Thyroid gland (tissue), 4 donors: Measurements from ENCODE around the gene LRRC8E. TPM values are rescaled to one million over a fixed set of nuclear protein-coding genes. Genes with fewer than 3 reads are reported as not detected.

ENCODE experiments used
- DNase-seq, 2 donors: peaks; one replicate each; pipeline ENCODE4 v3.0.0-alpha.2; 2019
- H3K27ac ChIP-seq, 3 donors: fragments of 200-600 bp; sonication (generic); 1 replicate in 2 of 3; 2 replicates in 1 of 3; pipeline ENCODE4 v1.5.1; 2016 to 2019; ENCODE audit warnings: mild to moderate bottlenecking in 1 of 3, moderate library complexity in 1 of 3
- H3K27me3 ChIP-seq: fragments of 200-600 bp; sonication (generic); one replicate; pipeline ENCODE4 v1.5.1; 2019
- H3K36me3 ChIP-seq, 2 donors: fragments of 200-600 bp; sonication (generic); one replicate each; pipeline ENCODE4 v1.5.1; 2016 to 2019
- H3K4me1 ChIP-seq, 2 donors: fragments of 200-600 bp; sonication (generic); one replicate each; pipeline ENCODE4 v1.5.1; 2017 to 2019
- H3K4me3 ChIP-seq, 3 donors: fragments of 200-600 bp; sonication (generic); replicated peaks in 1 of 3; 1 replicate in 2 of 3; 2 replicates in 1 of 3; pipeline ENCODE4 v1.5.1; 2016; ENCODE audit warnings: mild to moderate bottlenecking in 1 of 3
- H3K9me3 ChIP-seq: fragments of 200-600 bp; sonication (generic); one replicate; pipeline ENCODE4 v1.5.1; 2017
- POLR2A ChIP-seq, 2 donors: fragments of 450-650 bp; IDR thresholded peaks; one replicate each; pipeline ENCODE4 v1.6.1; 2017; ENCODE audit warnings: antibody characterized with exemption in 2 of 2, mild to moderate bottlenecking in 2 of 2, moderate library complexity in 1 of 2
- WGBS, 2 donors: methylation state at CpG; one replicate each; pipeline ENCODE4 v1.1.5; 2017; 5-methylcytosine and 5-hydroxymethylcytosine counted together
- intact Hi-C: fragments of 100-400 bp; cut with DNase I; formaldehyde crosslinking; loops from one replicate; pipeline ENCODE4 v1.15.1; 2023
- total RNA-seq, 4 donors: library from RNA; depleted of rRNA; stranded (reverse); fragments of >200 nt; gene quantifications; one replicate each; pipeline ENCODE4 v1.2.3, GENCODE V29; 2016
- TF ChIP-seq, protein P1 (sequence below), 6 experiments: fragments of 200-600 bp in 3 of 6; fragments of 450-650 bp in 3 of 6; sonication (generic) in 3 of 6; IDR thresholded peaks; one replicate each; pipeline ENCODE4 v1.5.1; 2016 to 2019; ENCODE audit warnings: antibody characterized with exemption in 6 of 6, mild to moderate bottlenecking in 2 of 6, inconsistent platforms in 1 of 6, moderate library complexity in 1 of 6

LRRC8E gene
- total RNA-seq, 4 donors from 2014 or later: 1.4 to 3.3 (median 2.3) TPM

DNA sequence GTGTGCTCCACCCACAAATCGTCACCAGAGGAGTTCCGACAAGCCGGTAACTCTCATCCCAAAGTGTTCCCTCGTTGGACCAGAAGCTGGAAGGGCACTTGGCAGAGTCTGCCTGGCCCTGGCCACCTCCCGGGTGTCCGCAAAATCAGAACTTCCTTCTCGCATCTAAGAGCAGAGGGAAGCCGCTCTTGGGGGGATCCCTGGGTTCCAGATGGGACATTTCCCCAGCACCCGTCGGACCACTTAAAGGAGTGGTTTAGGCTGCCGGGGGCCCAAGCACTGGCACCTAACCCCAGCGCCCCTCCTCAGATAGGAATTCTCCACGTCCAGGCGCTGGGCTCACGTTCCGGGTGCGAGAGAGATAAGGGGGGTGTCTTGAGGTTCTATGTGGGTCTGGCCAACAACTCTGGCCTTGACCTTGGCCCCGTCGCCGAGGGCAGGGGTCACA, 14.5 kb downstream of the LRRC8E start:
- Histone ChIP-seq H3K4me1 (peaks cover 23 to 25% of the 10 kb centered on the region in 2 donors), H3K27me3 (no peaks in the 10 kb centered on the region), H3K36me3 (peaks cover 0 to 11% of the 10 kb centered on the region in 2 donors), H3K27ac (peak overlapping the region; percentile 26 to 84 (median 71)), H3K4me3 (peak overlapping the region in 2 of 3 donors; percentile 18 to 54), H3K9me3 (no peaks in the 10 kb centered on the region)
- WGBS, 2 donors: 12 to 23% methylated on average over 5 to 19 of the region's 20 CpGs
- intact Hi-C loops: no loop called here
- DNase-seq: no peak
- TF ChIP-seq POLR2A (IDR thresholded peaks at IDR 0.05): no peak
- TF ChIP-seq, protein P1, sequence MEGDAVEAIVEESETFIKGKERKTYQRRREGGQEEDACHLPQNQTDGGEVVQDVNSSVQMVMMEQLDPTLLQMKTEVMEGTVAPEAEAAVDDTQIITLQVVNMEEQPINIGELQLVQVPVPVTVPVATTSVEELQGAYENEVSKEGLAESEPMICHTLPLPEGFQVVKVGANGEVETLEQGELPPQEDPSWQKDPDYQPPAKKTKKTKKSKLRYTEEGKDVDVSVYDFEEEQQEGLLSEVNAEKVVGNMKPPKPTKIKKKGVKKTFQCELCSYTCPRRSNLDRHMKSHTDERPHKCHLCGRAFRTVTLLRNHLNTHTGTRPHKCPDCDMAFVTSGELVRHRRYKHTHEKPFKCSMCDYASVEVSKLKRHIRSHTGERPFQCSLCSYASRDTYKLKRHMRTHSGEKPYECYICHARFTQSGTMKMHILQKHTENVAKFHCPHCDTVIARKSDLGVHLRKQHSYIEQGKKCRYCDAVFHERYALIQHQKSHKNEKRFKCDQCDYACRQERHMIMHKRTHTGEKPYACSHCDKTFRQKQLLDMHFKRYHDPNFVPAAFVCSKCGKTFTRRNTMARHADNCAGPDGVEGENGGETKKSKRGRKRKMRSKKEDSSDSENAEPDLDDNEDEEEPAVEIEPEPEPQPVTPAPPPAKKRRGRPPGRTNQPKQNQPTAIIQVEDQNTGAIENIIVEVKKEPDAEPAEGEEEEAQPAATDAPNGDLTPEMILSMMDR (IDR thresholded peaks at IDR 0.05): no peak

DNA sequence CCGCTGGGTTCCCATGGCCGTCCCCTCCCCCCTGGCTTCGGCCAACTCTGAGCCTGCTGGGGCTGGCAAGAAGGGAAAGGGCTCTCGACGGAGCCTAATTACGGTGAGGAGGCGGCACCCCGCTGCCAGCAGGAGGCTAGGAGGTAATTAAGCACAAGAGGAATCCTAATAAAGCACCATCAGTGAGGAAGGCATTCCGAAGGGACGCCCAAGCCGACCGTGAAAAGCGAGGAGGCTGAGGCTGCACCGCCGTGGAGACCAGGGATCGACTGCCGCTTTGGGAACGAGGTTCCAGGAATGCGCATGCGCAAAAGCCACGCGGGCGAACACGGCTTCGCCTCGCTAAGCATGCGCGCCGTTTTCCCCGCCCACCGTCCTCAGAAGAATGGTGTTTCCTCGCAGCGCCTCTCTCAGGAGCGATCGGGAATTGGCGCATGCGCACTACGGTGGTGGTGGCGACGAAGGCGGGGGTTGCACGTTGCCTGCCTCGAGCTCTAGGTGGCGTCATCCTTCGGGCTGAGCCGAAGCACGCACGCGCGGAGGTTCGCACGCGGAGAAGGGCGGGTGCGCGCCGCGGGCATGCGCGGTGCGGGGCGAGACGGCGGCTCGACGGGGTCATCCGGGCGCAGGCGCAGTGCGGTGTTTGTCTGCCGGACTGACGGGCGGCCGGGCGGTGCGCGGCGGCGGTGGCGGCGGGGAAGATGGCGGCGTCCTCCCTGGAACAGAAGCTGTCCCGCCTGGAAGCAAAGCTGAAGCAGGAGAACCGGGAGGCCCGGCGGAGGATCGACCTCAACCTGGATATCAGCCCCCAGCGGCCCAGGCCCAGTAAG, 15.1 kb downstream of the LRRC8E start, which contains the start of gene MAP2K7:
Gene MAP2K7, plus strand, starts transcription at position 634 of the 830 bp plus-strand sequence. Its CDS starts 68 bp downstream, at position 702.
- peaks cover 23 to 25% of the 10 kb centered on the region in 2 donors for H3K4me1 ChIP-seq
- peak within 1 kb of the TSS; percentile 76 to 91 (median 89) for H3K4me3 ChIP-seq
- H3K9me3 ChIP-seq: no peaks in the 10 kb centered on the region
- peak within 1 kb of the TSS; percentile 70 to 86 (median 71) for H3K27ac ChIP-seq
- H3K27me3 ChIP-seq: no peaks in the 10 kb centered on the region
- DNase-seq: peak; percentile 100
- peaks cover 0 to 11% of the 10 kb centered on the region in 2 donors for H3K36me3 ChIP-seq
- WGBS, 2 donors: 0% methylated on average over 21 to 33 of the region's 89 CpGs
- intact Hi-C loops: loop anchor here (2.0 kb wide), 1 partner anchor 15 kb away; no protein-coding TSS in a partner anchor
- TF ChIP-seq, protein P1 (IDR thresholded peaks at IDR 0.05): peak in 4 of 6 experiments; percentile 3 to 71 (median 44)
- peak; percentile 42 to 84 for TF ChIP-seq POLR2A (IDR thresholded peaks at IDR 0.05)

DNA sequence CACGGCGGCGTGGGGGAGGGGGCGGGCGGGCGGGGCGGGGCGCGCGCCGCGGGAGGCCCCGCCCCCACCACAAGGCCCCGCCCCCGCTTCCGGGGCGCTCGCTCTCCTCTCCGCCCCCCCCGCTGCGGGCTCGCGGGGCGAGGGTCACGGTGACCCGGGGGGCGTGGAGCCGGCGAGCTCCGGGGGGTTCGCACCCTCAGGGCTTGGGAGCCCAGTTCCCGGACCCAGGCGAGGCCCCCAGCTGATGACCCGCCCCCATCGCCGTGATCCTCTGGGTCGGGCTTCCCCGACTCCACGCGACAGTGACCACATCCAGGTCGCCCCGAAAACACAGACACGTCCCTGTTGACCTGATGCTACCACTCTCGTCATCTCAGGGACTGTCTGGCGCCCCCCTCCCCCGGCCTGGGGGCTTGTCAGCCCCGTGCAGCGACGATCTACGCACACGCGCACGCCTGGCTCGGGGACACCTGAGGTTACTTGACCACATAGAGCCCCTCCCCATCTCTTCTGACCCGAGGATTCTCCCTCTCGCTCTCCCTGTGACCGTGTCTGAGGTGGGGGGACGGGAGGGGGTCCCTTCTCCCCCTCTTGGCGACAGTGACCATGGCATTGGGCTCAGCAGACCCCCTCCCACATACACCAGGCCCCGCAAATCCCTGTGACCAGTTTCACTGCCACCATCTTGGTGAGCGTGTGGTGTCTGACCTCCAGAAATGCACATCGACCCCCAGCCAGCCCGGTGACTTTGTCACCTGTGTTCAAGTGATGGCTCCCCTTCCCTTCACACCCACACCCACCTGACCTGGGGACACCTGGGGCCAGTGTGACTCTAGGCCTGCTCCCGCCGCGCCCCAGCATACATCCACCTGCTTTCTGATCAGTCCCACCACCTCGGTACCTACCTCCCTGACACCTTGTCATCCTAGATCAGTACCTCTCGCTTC, 16.0 kb downstream of the LRRC8E start:
- Histone ChIP-seq H3K9me3 (no peaks in the 10 kb centered on the region), H3K4me1 (peaks cover 23 to 25% of the 10 kb centered on the region in 2 donors), H3K36me3 (peaks cover 3 to 11% of the 10 kb centered on the region in 2 donors), H3K4me3 (peak overlapping the region; percentile 76 to 91 (median 89)), H3K27ac (peak overlapping the region; percentile 59 to 86 (median 70)), H3K27me3 (no peaks in the 10 kb centered on the region)
- WGBS, 2 donors: 24 to 72% methylated on average over 9 to 26 of the region's 68 CpGs
- intact Hi-C loops: loop anchor here (2.0 kb wide), 1 partner anchor 14 kb away; no protein-coding TSS in a partner anchor
- TF ChIP-seq, protein P1 (IDR thresholded peaks at IDR 0.05): no peak
- TF ChIP-seq POLR2A (IDR thresholded peaks at IDR 0.05): no peak
- DNase-seq: peak in 1 of 2 donors; percentile 45

DNA sequence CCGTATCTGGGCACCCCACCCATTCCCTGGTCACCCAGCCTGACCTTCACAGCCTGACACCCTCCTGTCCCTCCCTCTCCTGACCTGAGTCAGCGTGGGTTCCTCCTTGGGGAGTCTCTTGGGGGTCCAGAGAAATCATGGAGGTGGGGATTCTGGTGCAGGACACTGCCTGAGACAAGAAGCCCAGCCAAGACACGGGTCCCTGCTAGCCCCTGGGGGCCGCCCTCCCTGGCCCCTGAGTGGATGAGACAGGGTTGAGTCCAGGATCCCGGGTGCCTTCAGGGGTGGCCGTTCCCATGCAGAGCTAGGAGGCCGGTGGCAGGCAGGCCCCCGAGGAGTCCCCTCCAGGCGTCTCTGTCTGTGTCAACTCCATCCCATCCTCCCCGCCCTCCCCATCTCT, 17.0 kb downstream of the LRRC8E start:
- Histone ChIP-seq H3K36me3 (peaks cover 10 to 17% of the 10 kb centered on the region in 2 donors), H3K4me1 (peaks cover 23 to 25% of the 10 kb centered on the region in 2 donors), H3K27ac (no peak overlapping the region), H3K4me3 (no peak overlapping the region), H3K27me3 (no peaks in the 10 kb centered on the region), H3K9me3 (no peaks in the 10 kb centered on the region)
- 65 to 79% methylated on average over 10 of the region's 10 CpGs for whole genome bisulfite sequencing, 2 donors
- DNase-seq: no peak
- TF ChIP-seq, protein P1 (IDR thresholded peaks at IDR 0.05): no peak
- TF ChIP-seq POLR2A (IDR thresholded peaks at IDR 0.05): no peak
- intact Hi-C loops: loop anchor here (2.0 kb wide), 1 partner anchor 14 kb away; no protein-coding TSS in a partner anchor
